ENCODE results near the gene ZFR2.

The ZFR2 gene

DNA sequence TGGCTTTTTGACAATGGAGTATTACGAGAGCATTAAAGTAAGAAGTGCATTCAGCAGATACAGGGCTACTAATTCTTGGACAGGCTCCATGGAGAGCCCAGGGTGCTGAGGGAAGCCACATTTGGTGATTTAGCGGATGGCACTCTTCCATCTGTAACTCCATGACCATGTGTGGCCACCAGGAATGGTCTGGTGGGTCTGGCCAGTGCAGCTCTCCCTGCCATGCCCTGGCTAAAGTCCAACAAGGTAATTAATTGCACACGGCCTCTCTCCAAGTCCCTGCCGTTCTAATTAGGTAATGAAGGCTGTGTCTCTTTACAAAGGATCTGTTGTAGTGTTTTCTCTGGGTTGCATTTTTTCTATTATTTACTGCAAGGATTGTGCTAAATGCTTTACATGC, 4.3 kb upstream of the ZFR2 start:
- TF ChIP-seq, protein P1, sequence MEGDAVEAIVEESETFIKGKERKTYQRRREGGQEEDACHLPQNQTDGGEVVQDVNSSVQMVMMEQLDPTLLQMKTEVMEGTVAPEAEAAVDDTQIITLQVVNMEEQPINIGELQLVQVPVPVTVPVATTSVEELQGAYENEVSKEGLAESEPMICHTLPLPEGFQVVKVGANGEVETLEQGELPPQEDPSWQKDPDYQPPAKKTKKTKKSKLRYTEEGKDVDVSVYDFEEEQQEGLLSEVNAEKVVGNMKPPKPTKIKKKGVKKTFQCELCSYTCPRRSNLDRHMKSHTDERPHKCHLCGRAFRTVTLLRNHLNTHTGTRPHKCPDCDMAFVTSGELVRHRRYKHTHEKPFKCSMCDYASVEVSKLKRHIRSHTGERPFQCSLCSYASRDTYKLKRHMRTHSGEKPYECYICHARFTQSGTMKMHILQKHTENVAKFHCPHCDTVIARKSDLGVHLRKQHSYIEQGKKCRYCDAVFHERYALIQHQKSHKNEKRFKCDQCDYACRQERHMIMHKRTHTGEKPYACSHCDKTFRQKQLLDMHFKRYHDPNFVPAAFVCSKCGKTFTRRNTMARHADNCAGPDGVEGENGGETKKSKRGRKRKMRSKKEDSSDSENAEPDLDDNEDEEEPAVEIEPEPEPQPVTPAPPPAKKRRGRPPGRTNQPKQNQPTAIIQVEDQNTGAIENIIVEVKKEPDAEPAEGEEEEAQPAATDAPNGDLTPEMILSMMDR (IDR thresholded peaks at IDR 0.05; ENCODE audit: insufficient read depth, missing control alignments), result no peak
- no peak for DNase-seq (ENCODE audit: insufficient read length, low spot score)

DNA sequence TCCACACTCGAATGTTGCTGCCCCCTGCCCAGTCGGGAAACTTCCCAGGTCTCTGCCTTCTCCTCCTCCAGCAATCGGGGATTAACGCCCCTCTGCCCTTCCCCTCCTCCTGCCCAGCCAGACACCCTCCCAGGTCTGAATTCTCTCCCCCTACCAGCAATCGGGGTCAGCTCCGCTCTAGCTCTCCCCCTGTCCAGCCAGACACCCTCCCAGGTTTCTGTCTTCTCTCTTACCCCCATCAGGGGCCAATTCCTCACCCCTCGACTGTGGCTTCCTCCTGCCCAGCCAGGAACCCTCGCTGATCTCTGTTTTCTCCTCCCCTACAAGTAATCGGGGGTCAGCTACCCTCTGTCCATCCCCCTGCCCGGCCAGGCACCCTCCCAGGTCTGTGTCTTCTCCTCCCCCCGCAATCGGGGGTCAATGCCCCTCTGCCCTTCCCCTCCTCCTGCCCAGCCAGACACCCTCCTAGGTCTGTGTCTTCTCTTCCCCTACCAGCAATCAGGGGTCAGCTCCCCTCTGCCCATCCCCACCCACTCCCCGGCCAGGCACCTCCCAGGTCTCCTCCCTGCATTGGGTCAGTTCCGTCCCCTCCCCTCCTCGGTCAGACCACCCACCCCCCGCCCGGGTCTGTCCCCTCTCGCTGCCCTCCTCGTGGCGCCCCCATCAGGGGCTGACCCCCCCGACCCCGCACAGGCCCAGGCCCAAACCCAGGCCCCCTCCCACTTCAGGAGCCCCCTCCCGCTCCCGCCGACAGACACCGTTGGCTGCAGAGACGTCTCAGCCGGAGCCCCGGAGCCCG, 668 bp downstream of the ZFR2 start:
- TF ChIP-seq, protein P1 (IDR thresholded peaks at IDR 0.05; ENCODE audit: insufficient read depth, missing control alignments), result no peak
- no peak for DNase-seq (ENCODE audit: insufficient read length, low spot score)
- FAIRE-seq, result no peak

More for the DNA sequence above, 4.3 kb upstream of the ZFR2 start:
- no peak for FAIRE-seq

- FAIRE-seq (no peak), DNase-seq (ENCODE audit: insufficient read length, low spot score) (no peak)
- TF ChIP-seq, protein P1 (IDR thresholded peaks at IDR 0.05; ENCODE audit: insufficient read depth, missing control alignments), result no peak
These were observed 1.8 kb downstream of the ZFR2 start for GRCh38 chr19:3866910-3867638.

- FAIRE-seq, result no peak
- no peak for DNase-seq (ENCODE audit: insufficient read length, low spot score)
- TF ChIP-seq, protein P1 (IDR thresholded peaks at IDR 0.05; ENCODE audit: insufficient read depth, missing control alignments), result no peak
These were observed 5.2 kb downstream of the ZFR2 start for GRCh38 chr19:3863648-3864047.

- TF ChIP-seq, protein P1 (IDR thresholded peaks at IDR 0.05; ENCODE audit: insufficient read depth, missing control alignments), result no peak
- FAIRE-seq, result no peak
- no peak for DNase-seq (ENCODE audit: insufficient read length, low spot score)
These were observed 5.9 kb downstream of the ZFR2 start for GRCh38 chr19:3862826-3863500.

- DNase-seq (ENCODE audit: insufficient read length, low spot score), result no peak
- FAIRE-seq, result no peak
- TF ChIP-seq, protein P1 (IDR thresholded peaks at IDR 0.05; ENCODE audit: insufficient read depth, missing control alignments), result no peak
These were observed 8.3 kb downstream of the ZFR2 start for GRCh38 chr19:3860499-3860898.
